Measurements from ENCODE around the gene PRELP.

- TF ChIP-seq CTCF (IDR thresholded peaks at IDR 0.05; ENCODE audit: insufficient read depth, low read depth, low read length) (no peak), EZH2 (IDR thresholded peaks at IDR 0.05; ENCODE audit: insufficient read depth, low read length) (no peak)
Observed at GRCh38 chr1:203455706-203456105, 19.9 kb upstream of the PRELP start.

Measured in astrocyte (in vitro differentiated cells and primary cell).